AG04450 (cell line): ENCODE results near the gene RTN3. TPM values are rescaled to one million over a fixed set of nuclear protein-coding genes. Genes with fewer than 3 reads are reported as not detected.

Source experiments
- CTCF ChIA-PET: fragments of 300-600, 350-600 bp; formaldehyde crosslinking; extraction: SDS; loops from one replicate; lab custom pipeline; 2022; ENCODE audit warnings: antibody characterized with exemption, inconsistent platforms; lab: Charles Lee
- POLR2A ChIA-PET: fragments of 350-600 bp; formaldehyde crosslinking; extraction: SDS; loops from one replicate; lab custom pipeline; 2021; ENCODE audit warnings: antibody characterized with exemption, inconsistent platforms; lab: Yijun Ruan, JAX
- DNase-seq: peaks from one replicate; pipeline ENCODE4 v3.0.0-alpha.2; 2011; ENCODE audit warnings: low read depth, low spot score
- H3K27ac ChIP-seq: one replicate; pipeline ENCODE4 v1.5.1; 2012; ENCODE audit warnings: low read depth, low read length, control low read depth
- H3K27me3 ChIP-seq: one replicate; pipeline ENCODE4 v1.6.0; 2012; ENCODE audit warnings: low read length; ENCODE audit not compliant: control insufficient read depth, insufficient read depth
- H3K4me3 ChIP-seq: 2 replicates; pipeline ENCODE4 v1.5.1; 2011; ENCODE audit warnings: mild to moderate bottlenecking, low read depth, low read length, control low read depth
- H3K9me3 ChIP-seq: 2 replicates; pipeline ENCODE4 v1.5.1; 2012; ENCODE audit warnings: low read length; ENCODE audit not compliant: control insufficient read depth, insufficient read depth
- CTCF ChIP-seq: IDR thresholded peaks from 2 replicates; pipeline ENCODE4 v1.5.1; 2011; ENCODE audit warnings: low read depth, low read length, control low read depth, inconsistent platforms
- polyA plus RNA-seq: library from polyadenylated mRNA; depleted of rRNA; stranded (reverse); fragments of >200 nt; gene quantifications from 2 replicates; pipeline ENCODE4 v1.2.3, GENCODE V29; 2011

RTN3 gene
- polyA plus RNA-seq, 1 experiment = 213 TPM

GRCh38 chr11:63795066-63795465 lies 113.8 kb downstream of the RTN3 start:
- Histone ChIP-seq H3K9me3 (peaks cover 16% of the 10 kb centered on the region; the same call in 1 of the 2 replicates), H3K27ac (no peak overlapping the region), H3K4me3 (no peak overlapping the region), H3K27me3 (no peaks in the 10 kb centered on the region)
- TF ChIP-seq CTCF = no peak
- ChIA-PET POLR2A (no interaction called here), CTCF (no interaction called here)
- no peak for DNase-seq

- POLR2A ChIA-PET = no interaction called here
- Histone ChIP-seq H3K4me3 (no peak overlapping the region), H3K27ac (no peak overlapping the region), H3K27me3 (no peaks in the 10 kb centered on the region), H3K9me3 (no peaks in the 10 kb centered on the region)
- CTCF ChIA-PET = no interaction called here
- TF ChIP-seq CTCF = no peak
- DNase-seq = no peak
These were observed 119.6 kb downstream of the RTN3 start for GRCh38 chr11:63800921-63801320.

- TF ChIP-seq CTCF = no peak
- CTCF ChIA-PET = interaction anchor here (0.6 to 0.7 kb wide), 3 partner anchors 34 to 46 kb away, joined by 3 to 4 read pairs (median 3); no protein-coding TSS in a partner anchor
- H3K27ac ChIP-seq = no peak overlapping the region
- no peak overlapping the region for H3K4me3 ChIP-seq
- DNase-seq = no peak
- H3K27me3 ChIP-seq = no peaks in the 10 kb centered on the region
- H3K9me3 ChIP-seq = no peaks in the 10 kb centered on the region
- POLR2A ChIA-PET = interaction anchor here (0.5 to 1.0 kb wide), 2 partner anchors 34 to 193 kb away, joined by 3 read pairs; partner anchors contain the start of gene ZFTA
These were observed 121.5 kb downstream of the RTN3 start for GRCh38 chr11:63802637-63803414.

- H3K27ac ChIP-seq = no peak overlapping the region
- TF ChIP-seq CTCF = no peak
- ChIA-PET POLR2A (no interaction called here), CTCF (no interaction called here)
- no peaks in the 10 kb centered on the region for H3K9me3 ChIP-seq
- DNase-seq = no peak
- no peaks in the 10 kb centered on the region for H3K27me3 ChIP-seq
- H3K4me3 ChIP-seq = no peak overlapping the region
These were observed 123.0 kb downstream of the RTN3 start for GRCh38 chr11:63804259-63804658.

- no peaks in the 10 kb centered on the region for H3K27me3 ChIP-seq
- no peak overlapping the region for H3K4me3 ChIP-seq
- no peak for DNase-seq
- no peaks in the 10 kb centered on the region for H3K9me3 ChIP-seq
- ChIA-PET CTCF (interaction anchor here (1.1 to 1.4 kb wide), 2 partner anchors 31 to 38 kb away, joined by 3 to 4 read pairs; partner anchors contain the start of gene ZFTA), POLR2A (no interaction called here)
- TF ChIP-seq CTCF = no peak
- H3K27ac ChIP-seq = no peak overlapping the region
These were observed 124.6 kb downstream of the RTN3 start for GRCh38 chr11:63805844-63806415.
